ENCODE measurements around the gene NUDT8. TPM values are rescaled to one million over a fixed set of nuclear protein-coding genes. Genes with fewer than 3 reads are reported as not detected.
"Not testable (repeated sequence)": the region's sequence is repeated elsewhere in the genome, so short reads cannot be mapped to it uniquely, and the experiment has no call there.

The NUDT8 gene
- polyA plus RNA-seq, 3 donors from 2014 or later, result 10.1 to 13.4 (median 12.3) TPM

GRCh38 chr11:67664696-67665540 lies 35.2 kb upstream of the NUDT8 start:
- no peaks in the 10 kb centered on the region for H3K36me3 Mint-ChIP-seq
- no peak overlapping the region for H3K27ac Mint-ChIP-seq
- DNase-seq, result no peak
- H3K4me1 Mint-ChIP-seq, result no peaks in the 10 kb centered on the region
- peaks cover 0 to 7% (median 0%) of the 10 kb centered on the region in 3 donors for H3K27me3 Mint-ChIP-seq (ENCODE audit: low read depth in 3 of 3)
- no peak overlapping the region for H3K4me3 Mint-ChIP-seq
- no peaks in the 10 kb centered on the region for H3K9me3 Mint-ChIP-seq

GRCh38 chr11:67664213-67664585 lies 34.5 kb upstream of the NUDT8 start:
- no peaks in the 10 kb centered on the region for H3K4me1 Mint-ChIP-seq
- no peak for DNase-seq
- no peaks in the 10 kb centered on the region for H3K36me3 Mint-ChIP-seq
- H3K9me3 Mint-ChIP-seq, result no peaks in the 10 kb centered on the region
- no peak overlapping the region for H3K4me3 Mint-ChIP-seq
- H3K27ac Mint-ChIP-seq, result no peak overlapping the region
- peaks cover 0 to 7% (median 0%) of the 10 kb centered on the region in 3 donors for H3K27me3 Mint-ChIP-seq (ENCODE audit: low read depth in 3 of 3)

GRCh38 chr11:67663532-67664212 lies 33.9 kb upstream of the NUDT8 start:
- Mint-ChIP-seq H3K9me3 (no peaks in the 10 kb centered on the region), H3K4me1 (no peaks in the 10 kb centered on the region), H3K27me3 (ENCODE audit: low read depth in 3 of 3) (peaks cover 0 to 7% (median 0%) of the 10 kb centered on the region in 3 donors), H3K36me3 (no peaks in the 10 kb centered on the region), H3K4me3 (no peak overlapping the region), H3K27ac (no peak overlapping the region)
- DNase-seq, result no peak

- Mint-ChIP-seq H3K27me3 (ENCODE audit: low read depth in 3 of 3) (peaks cover 0 to 7% (median 0%) of the 10 kb centered on the region in 3 donors), H3K27ac (no peak overlapping the region), H3K4me3 (no peak overlapping the region), H3K4me1 (no peaks in the 10 kb centered on the region), H3K9me3 (no peaks in the 10 kb centered on the region), H3K36me3 (no peaks in the 10 kb centered on the region)
- no peak for DNase-seq
These were observed 33.2 kb upstream of the NUDT8 start for GRCh38 chr11:67662835-67663531.

GRCh38 chr11:67662142-67662834 lies 32.6 kb upstream of the NUDT8 start:
- Mint-ChIP-seq H3K27ac (no peak overlapping the region), H3K36me3 (no peaks in the 10 kb centered on the region)

GRCh38 chr11:67660752-67661151 lies 31.0 kb upstream of the NUDT8 start:
- not testable (repeated sequence) for H3K27ac Mint-ChIP-seq; H3K27me3 Mint-ChIP-seq (ENCODE audit: low read depth in 3 of 3); H3K9me3 Mint-ChIP-seq; H3K4me1 Mint-ChIP-seq; H3K4me3 Mint-ChIP-seq; H3K36me3 Mint-ChIP-seq; DNase-seq

More at GRCh38 chr11:67662142-67662834, 32.6 kb upstream of the NUDT8 start:
- no peaks in the 10 kb centered on the region for H3K9me3 Mint-ChIP-seq
- DNase-seq, result no peak
- H3K4me1 Mint-ChIP-seq, result no peaks in the 10 kb centered on the region
- no peak overlapping the region for H3K4me3 Mint-ChIP-seq
- H3K27me3 Mint-ChIP-seq (ENCODE audit: low read depth in 3 of 3), result peaks cover 0 to 7% (median 0%) of the 10 kb centered on the region in 3 donors

GRCh38 chr11:67659651-67660165 lies 30.0 kb upstream of the NUDT8 start:
- not testable (repeated sequence) for H3K27me3 Mint-ChIP-seq (ENCODE audit: low read depth in 3 of 3); H3K4me1 Mint-ChIP-seq; H3K4me3 Mint-ChIP-seq; H3K9me3 Mint-ChIP-seq; DNase-seq; H3K36me3 Mint-ChIP-seq; H3K27ac Mint-ChIP-seq

GRCh38 chr11:67657300-67657699 lies 27.6 kb upstream of the NUDT8 start:
- Mint-ChIP-seq H3K4me1 (no peaks in the 10 kb centered on the region), H3K36me3 (no peaks in the 10 kb centered on the region)

GRCh38 chr11:67656278-67656922 lies 26.7 kb upstream of the NUDT8 start:
- Mint-ChIP-seq H3K27ac (no peak overlapping the region), H3K36me3 (no peaks in the 10 kb centered on the region), H3K4me1 (peaks cover 0 to under 1% of the 10 kb centered on the region in 2 donors), H3K27me3 (ENCODE audit: low read depth in 3 of 3) (peaks cover 0 to 3% (median 3%) of the 10 kb centered on the region in 3 donors), H3K9me3 (no peaks in the 10 kb centered on the region), H3K4me3 (no peak overlapping the region)
- no peak for DNase-seq

More at GRCh38 chr11:67657300-67657699, 27.6 kb upstream of the NUDT8 start:
- H3K9me3 Mint-ChIP-seq, result no peaks in the 10 kb centered on the region
- H3K4me3 Mint-ChIP-seq, result no peak overlapping the region
- no peak overlapping the region for H3K27ac Mint-ChIP-seq
- DNase-seq, result no peak
- peaks cover 0 to 4% (median 3%) of the 10 kb centered on the region in 3 donors for H3K27me3 Mint-ChIP-seq (ENCODE audit: low read depth in 3 of 3)

GRCh38 chr11:67654225-67654624 lies 24.5 kb upstream of the NUDT8 start:
- Mint-ChIP-seq H3K27ac (no peak overlapping the region), H3K27me3 (ENCODE audit: low read depth in 3 of 3) (peaks cover 0 to 3% (median 1%) of the 10 kb centered on the region in 3 donors), H3K4me1 (peaks cover 16 to 20% of the 10 kb centered on the region in 2 donors), H3K36me3 (no peaks in the 10 kb centered on the region), H3K9me3 (no peaks in the 10 kb centered on the region), H3K4me3 (no peak overlapping the region)
- no peak for DNase-seq

GRCh38 chr11:67652965-67653845 lies 23.5 kb upstream of the NUDT8 start:
- H3K27ac Mint-ChIP-seq, result no peak overlapping the region
- H3K4me1 Mint-ChIP-seq, result peaks cover 17 to 24% of the 10 kb centered on the region in 2 donors
- peaks cover 0 to 3% (median 1%) of the 10 kb centered on the region in 3 donors for H3K27me3 Mint-ChIP-seq (ENCODE audit: low read depth in 3 of 3)
- H3K4me3 Mint-ChIP-seq, result no peak overlapping the region
- H3K9me3 Mint-ChIP-seq, result no peaks in the 10 kb centered on the region
- no peaks in the 10 kb centered on the region for H3K36me3 Mint-ChIP-seq
- DNase-seq, result no peak

Measured in immature natural killer cell (primary cell).